GM23338 (cell line): Measurements from ENCODE around the gene TLE1. TPM values are rescaled to one million over a fixed set of nuclear protein-coding genes. Genes with fewer than 3 reads are reported as not detected.

Experiments
- ATAC-seq: fragments of 200-7000 bp; cut with Tn5 transposase; 3 replicates; pipeline ENCODE4 v1.9.1; 2020
- DNase-seq: peaks from one replicate; pipeline ENCODE4 v3.0.0-alpha.2; 2015; ENCODE audit warnings: low spot score
- H2AFZ ChIP-seq: fragments of 200-600 bp; sonication (generic); 2 replicates; pipeline ENCODE4 v1.8.0; 2016; ENCODE audit warnings: antibody characterized with exemption, mild to moderate bottlenecking, moderate library complexity
- H3F3A ChIP-seq: fragments of 200-600 bp; sonication (generic); replicated peaks from 2 replicates; pipeline ENCODE4 v1.8.0; 2017; ENCODE audit warnings: antibody characterized with exemption, mixed run types, low read depth
- H3K27ac ChIP-seq: fragments of 200-600 bp; sonication (generic); 2 replicates; pipeline ENCODE4 v1.6.1; 2016; ENCODE audit warnings: low read depth
- H3K27me3 ChIP-seq: fragments of 200-600 bp; sonication (generic); 2 replicates; pipeline ENCODE4 v1.8.0; 2016; ENCODE audit warnings: mild to moderate bottlenecking, mixed run types, moderate library complexity; ENCODE audit not compliant: insufficient read depth
- H3K36me3 ChIP-seq: fragments of 200-600 bp; sonication (generic); 2 replicates; pipeline ENCODE4 v1.8.0; 2016; ENCODE audit warnings: mild to moderate bottlenecking; ENCODE audit not compliant: insufficient read depth
- H3K4me1 ChIP-seq: fragments of 200-600 bp; sonication (generic); 2 replicates; pipeline ENCODE4 v1.8.0; 2016; ENCODE audit warnings: mild to moderate bottlenecking, moderate library complexity; ENCODE audit not compliant: insufficient read depth
- H3K4me2 ChIP-seq: fragments of 200-600 bp; sonication (generic); 2 replicates; pipeline ENCODE4 v1.7.1; 2017; ENCODE audit warnings: mixed run types
- H3K4me3 ChIP-seq: fragments of 200-600 bp; sonication (generic); 2 replicates; pipeline ENCODE4 v1.6.1; 2016; ENCODE audit warnings: mixed run types
- H3K79me2 ChIP-seq: fragments of 200-600 bp; sonication (generic); replicated peaks from 2 replicates; pipeline ENCODE4 v1.8.0; 2017; ENCODE audit warnings: mild to moderate bottlenecking; ENCODE audit not compliant: insufficient read depth
- H3K9me2 ChIP-seq: fragments of 200-600 bp; sonication (generic); 2 replicates; pipeline ENCODE4 v1.8.0; 2017; ENCODE audit not compliant: insufficient read depth
- H4K20me1 ChIP-seq: fragments of 200-600 bp; sonication (generic); replicated peaks from 2 replicates; pipeline ENCODE4 v1.8.0; 2017; ENCODE audit warnings: mild to moderate bottlenecking; ENCODE audit not compliant: insufficient read depth
- H3K27ac Mint-ChIP-seq: 2 replicates; pipeline ENCODE4 v1.8.0; 2020; ENCODE audit warnings: inconsistent platforms, mild to moderate bottlenecking, moderate library complexity, mixed read lengths
- H3K27me3 Mint-ChIP-seq: 3 replicates; pipeline ENCODE4 v1.8.0; 2022; ENCODE audit warnings: low read depth, mild to moderate bottlenecking, moderate library complexity, mixed read lengths, inconsistent platforms; ENCODE audit not compliant: insufficient read depth, poor library complexity
- H3K36me3 Mint-ChIP-seq: 3 replicates; pipeline ENCODE4 v1.8.0; 2021; ENCODE audit warnings: low read depth, mild to moderate bottlenecking, inconsistent platforms, moderate library complexity, mixed read lengths
- H3K4me1 Mint-ChIP-seq: 3 replicates; pipeline ENCODE4 v1.8.0; 2020; ENCODE audit warnings: mild to moderate bottlenecking, inconsistent platforms, mixed read lengths
- H3K4me3 Mint-ChIP-seq: 3 replicates; pipeline ENCODE4 v1.8.0; 2021; ENCODE audit warnings: moderate library complexity, mild to moderate bottlenecking, inconsistent platforms, mixed read lengths
- H3K9me3 Mint-ChIP-seq: 3 replicates; pipeline ENCODE4 v1.8.0; 2020; ENCODE audit warnings: moderate library complexity, mild to moderate bottlenecking, inconsistent platforms, mixed read lengths
- CREB1 ChIP-seq: fragments of 250-450 bp; sonication (Bioruptor Pico); IDR thresholded peaks from 2 replicates; pipeline ENCODE4 v1.5.0; 2020; ENCODE audit warnings: low read depth, mild to moderate bottlenecking, moderate library complexity
- ETS1 ChIP-seq: IDR thresholded peaks from 2 replicates; pipeline ENCODE4 v1.6.1; 2016; ENCODE audit warnings: antibody characterized with exemption
- EZH2 ChIP-seq: fragments of 200-600 bp; sonication (generic); IDR thresholded peaks from one replicate; pipeline ENCODE4 v1.8.0; 2017; ENCODE audit warnings: antibody characterized with exemption, mild to moderate bottlenecking, low read depth; ENCODE audit not compliant: unreplicated experiment
- EZH2phosphoT487 ChIP-seq: fragments of 200-600 bp; sonication (generic); IDR thresholded peaks from one replicate; pipeline ENCODE4 v1.8.1; 2018; ENCODE audit warnings: antibody characterized with exemption; ENCODE audit not compliant: unreplicated experiment
- JUNB ChIP-seq: IDR thresholded peaks from one replicate; pipeline ENCODE4 v1.6.1; 2016; ENCODE audit warnings: antibody characterized with exemption; ENCODE audit not compliant: unreplicated experiment
- NANOG ChIP-seq: IDR thresholded peaks from 2 replicates; pipeline ENCODE4 v1.6.1; 2016; ENCODE audit warnings: antibody characterized with exemption, borderline replicate concordance
- POLR2AphosphoS5 ChIP-seq: IDR thresholded peaks from 2 replicates; pipeline ENCODE4 v1.6.1; 2016; ENCODE audit warnings: antibody characterized with exemption, low read depth
- REST ChIP-seq: IDR thresholded peaks from one replicate; pipeline ENCODE4 v1.6.1; 2018; ENCODE audit warnings: antibody characterized with exemption; ENCODE audit not compliant: unreplicated experiment
- STAT1 ChIP-seq: IDR thresholded peaks from one replicate; pipeline ENCODE4 v1.6.1; 2016; ENCODE audit warnings: antibody characterized with exemption; ENCODE audit not compliant: unreplicated experiment
- ZNF331 ChIP-seq: fragments of 250-450 bp; sonication (Bioruptor Pico); IDR thresholded peaks from 2 replicates; pipeline ENCODE4 v1.5.0; 2020; ENCODE audit warnings: low read depth, mild to moderate bottlenecking, moderate library complexity
- ZNF462 ChIP-seq: fragments of 250-450 bp; sonication (Bioruptor Pico); IDR thresholded peaks from 2 replicates; pipeline ENCODE4 v1.5.0; 2020; ENCODE audit warnings: mild to moderate bottlenecking, moderate library complexity
- polyA plus RNA-seq: library from polyadenylated mRNA; unstranded; fragments of >200 nt; fragmentation: Nextera tagmentation; extraction: Ambion mirVana; gene quantifications from 2 replicates; pipeline ENCODE4 v1.2.1, GENCODE V29; 2016
- total RNA-seq: library from RNA; depleted of rRNA; stranded (reverse); fragments of >200 nt; shearing (Covaris generic); gene quantifications from 2 replicates; pipeline ENCODE4 v1.2.3, GENCODE V29; 2014

The TLE1 gene
- total and polyA plus RNA-seq, 2 experiments from 2014 or later: 58.1 to 132 TPM

- Histone ChIP-seq H2AFZ (no peak overlapping the region), H3K36me3 (no peaks in the 10 kb centered on the region), H3K79me2 (no peaks in the 10 kb centered on the region), H4K20me1 (no peaks in the 10 kb centered on the region), H3K4me3 (peak overlapping the region; percentile 21; the same call in 1 of the 2 replicates), H3K4me1 (peaks cover 37% of the 10 kb centered on the region), H3K9me2 (no peaks in the 10 kb centered on the region), H3F3A (peaks cover 5% of the 10 kb centered on the region), H3K27ac (no peak overlapping the region; the same call in 1 of the 2 replicates), H3K27me3 (peaks cover 6% of the 10 kb centered on the region; the same call in 1 of the 2 replicates), H3K4me2 (peak overlapping the region; percentile 72)
- Mint-ChIP-seq H3K4me3 (no peak overlapping the region; the same call in 2 of the 3 replicates), H3K9me3 (no peaks in the 10 kb centered on the region; the same call in 2 of the 3 replicates), H3K36me3 (no peaks in the 10 kb centered on the region), H3K27me3 (peaks cover 4% of the 10 kb centered on the region), H3K27ac (no peak overlapping the region), H3K4me1 (peaks cover 45% of the 10 kb centered on the region)
- TF ChIP-seq POLR2AphosphoS5: no peak
- TF ChIP-seq ETS1: no peak
- no peak for TF ChIP-seq EZH2
- no peak for TF ChIP-seq CREB1
- no peak for TF ChIP-seq REST
- no peak for TF ChIP-seq NANOG
- TF ChIP-seq STAT1: no peak
- TF ChIP-seq ZNF331: no peak
- no peak for TF ChIP-seq ZNF462 (CRISPR knock-in tag)
- no peak for TF ChIP-seq EZH2phosphoT487
- TF ChIP-seq JUNB: no peak
- DNase-seq (peak; percentile 24), ATAC-seq (no peak)
Observed at GRCh38 chr9:81694541-81694940, 5.2 kb upstream of the TLE1 start.
